NK-92 (cell line): ENCODE data around the gene ZNF343.
A peak's percentile ranks its signal among the peaks of the same experiment; 100 is the strongest.

Experiments
- DNase-seq: peaks from one replicate; lab custom pipeline; 2025; ENCODE audit not compliant: unreplicated experiment; lab: John Stamatoyannopoulos, UW

Gene ZNF343

GRCh38 chr20:2473516-2473915, 35.2 kb downstream of the ZNF343 start:
- no peak for DNase-seq

GRCh38 chr20:2470423-2471193, 38.1 kb downstream of the ZNF343 start, which contains the start of gene SNRPB:
Gene SNRPB (minus strand): TSS chr20:2470789. CDS start chr20:2470690, 99 bp downstream.
- DNase-seq, result peak; percentile 61

GRCh38 chr20:2469991-2470422, 38.7 kb downstream of the ZNF343 start:
- DNase-seq, result no peak

GRCh38 chr20:2468581-2469407, 39.9 kb downstream of the ZNF343 start:
- DNase-seq, result no peak

- no peak for DNase-seq
These were observed 41.3 kb downstream of the ZNF343 start for GRCh38 chr20:2467412-2467811.

GRCh38 chr20:2465100-2465499, 43.6 kb downstream of the ZNF343 start:
- no peak for DNase-seq

- no peak for DNase-seq
These were observed 44.9 kb downstream of the ZNF343 start for GRCh38 chr20:2463616-2464365.

- DNase-seq, result no peak
These were observed 46.2 kb downstream of the ZNF343 start for GRCh38 chr20:2462484-2462883.

GRCh38 chr20:2460752-2461424, 47.8 kb downstream of the ZNF343 start:
- no peak for DNase-seq

- DNase-seq, result no peak
These were observed 48.5 kb downstream of the ZNF343 start for GRCh38 chr20:2459981-2460751.

- no peak for DNase-seq
These were observed 49.7 kb downstream of the ZNF343 start for GRCh38 chr20:2458919-2459499.

- no peak for DNase-seq
These were observed 52.8 kb downstream of the ZNF343 start for GRCh38 chr20:2455771-2456497.

GRCh38 chr20:2453792-2454191, 54.9 kb downstream of the ZNF343 start:
- no peak for DNase-seq

GRCh38 chr20:2451939-2452732, 56.6 kb downstream of the ZNF343 start:
- no peak for DNase-seq

- no peak for DNase-seq
These were observed 57.3 kb downstream of the ZNF343 start for GRCh38 chr20:2451422-2451821.

- no peak for DNase-seq
These were observed 59.3 kb downstream of the ZNF343 start for GRCh38 chr20:2449386-2449785.

GRCh38 chr20:2446845-2447244, 61.9 kb downstream of the ZNF343 start:
- DNase-seq, result no peak
